Keratinocyte (primary cell): ENCODE data around the gene ATP7B. TPM values are rescaled to one million over a fixed set of nuclear protein-coding genes. Genes with fewer than 3 reads are reported as not detected.

Source experiments
- DNase-seq: peaks from one replicate; pipeline ENCODE4 v3.0.0-alpha.2; 2011; ENCODE audit warnings: low read depth, missing footprints, low spot score
- FAIRE-seq: peaks from 2 replicates; lab custom pipeline; 2011; peaks lifted over from hg19 to GRCh38; lab: Jason Lieb, UNC
- H2AFZ ChIP-seq: 2 replicates; pipeline ENCODE4 v1.6.0; 2012; ENCODE audit warnings: low read length, control low read depth, inconsistent platforms; ENCODE audit not compliant: control insufficient read depth
- H3K27ac ChIP-seq: 2 replicates; pipeline ENCODE4 v1.5.1; 2011; ENCODE audit warnings: low read length; ENCODE audit not compliant: control insufficient read depth, insufficient read depth
- H3K27me3 ChIP-seq: 3 replicates; pipeline ENCODE4 v1.6.0; 2011; ENCODE audit warnings: low read length; ENCODE audit not compliant: control insufficient read depth, insufficient read depth; ENCODE audit errors: extremely low read depth
- H3K36me3 ChIP-seq, 2 experiments: 2 replicates in 1 of 2; 3 replicates in 1 of 2; pipeline ENCODE4 v1.5.1; 2011; ENCODE audit warnings: low read length in 2 of 2, mild to moderate bottlenecking in 1 of 2; ENCODE audit not compliant: control insufficient read depth in 2 of 2, insufficient read depth in 2 of 2; ENCODE audit errors: extremely low read depth in 1 of 2
- H3K4me1 ChIP-seq: 3 replicates; pipeline ENCODE4 v1.5.1; 2011; ENCODE audit warnings: low read length; ENCODE audit not compliant: control insufficient read depth, insufficient read depth; ENCODE audit errors: extremely low read depth
- H3K4me2 ChIP-seq: 3 replicates; pipeline ENCODE4 v1.6.0; 2011; ENCODE audit warnings: low read depth, low read length; ENCODE audit not compliant: control insufficient read depth, insufficient read depth; ENCODE audit errors: extremely low read depth
- H3K4me3 ChIP-seq, 3 experiments: fragments of 200-600 bp in 1 of 3; sonication (generic) in 1 of 3; 2 replicates in 2 of 3; 3 replicates in 1 of 3; pipeline ENCODE4 v1.5.1; 2011 to 2016; ENCODE audit warnings: low read length in 3 of 3, mild to moderate bottlenecking in 3 of 3, control low read depth in 2 of 3, inconsistent platforms in 1 of 3, low read depth in 1 of 3, mixed read lengths in 1 of 3, mixed run types in 1 of 3, moderate library complexity in 1 of 3; ENCODE audit not compliant: control insufficient read depth in 2 of 3, insufficient read depth in 2 of 3; ENCODE audit errors: extremely low read depth in 1 of 3
- H3K79me2 ChIP-seq: 2 replicates; pipeline ENCODE4 v1.6.0; 2012; ENCODE audit warnings: low read length; ENCODE audit not compliant: control insufficient read depth, insufficient read depth
- H3K9ac ChIP-seq: 3 replicates; pipeline ENCODE4 v1.6.0; 2011; ENCODE audit warnings: low read length; ENCODE audit not compliant: control insufficient read depth, insufficient read depth; ENCODE audit errors: extremely low read depth
- H3K9me1 ChIP-seq: 3 replicates; pipeline ENCODE4 v1.6.0; 2011; ENCODE audit warnings: low read length; ENCODE audit not compliant: control insufficient read depth, insufficient read depth; ENCODE audit errors: extremely low read depth
- H3K9me3 ChIP-seq: 2 replicates; pipeline ENCODE4 v1.5.1; 2012; ENCODE audit warnings: low read depth, low read length; ENCODE audit not compliant: control insufficient read depth
- H4K20me1 ChIP-seq: 3 replicates; pipeline ENCODE4 v1.6.0; 2011; ENCODE audit warnings: low read length; ENCODE audit not compliant: control insufficient read depth, insufficient read depth; ENCODE audit errors: extremely low read depth
- CTCF ChIP-seq, 3 experiments: IDR thresholded peaks in 1 of 3; conservative IDR thresholded peaks in 1 of 3; optimal IDR thresholded peaks in 1 of 3; 2 replicates in 2 of 3; 3 replicates in 1 of 3; pipeline versions ENCODE3 to v1.5.1; 2011; ENCODE audit warnings: low read length in 3 of 3, mild to moderate bottlenecking in 3 of 3, moderate library complexity in 2 of 3, control low read depth in 1 of 3, inconsistent platforms in 1 of 3; ENCODE audit not compliant: insufficient read depth in 2 of 3; ENCODE audit errors: extremely low read depth in 1 of 3
- EZH2 ChIP-seq: IDR thresholded peaks from one replicate; pipeline ENCODE4 v1.6.1; 2012; ENCODE audit warnings: inconsistent platforms, mild to moderate bottlenecking, low read length, moderate library complexity
- dilution Hi-C: fragments of 300-500 bp; cut with MboI; formaldehyde crosslinking; loops from one replicate; pipeline ENCODE4 v1.7.0; 2020; ENCODE audit warnings: low sequenced_read_pairs; ENCODE audit not compliant: extremely low pct_ligation_motif_present
- polyA plus RNA-seq, 5 experiments: library from polyadenylated mRNA; depleted of rRNA in 3 of 5; stranded (reverse) in 3 of 5; stranded (forward) in 1 of 5; unstranded in 1 of 5; fragments of >200 nt; gene quantifications; 1 replicate in 1 of 5; 2 replicates in 3 of 5; 3 replicates in 1 of 5; pipeline versions ENCODE4 v1.2.1 to v1.2.3, GENCODE V29; 2011 to 2012; ENCODE audit warnings: missing spikeins in 2 of 5, low read depth in 1 of 5, low replicate concordance in 1 of 5

The ATP7B gene
- polyA plus RNA-seq, 1 donor (not counting 4 experiments of a cell fraction or from before 2014, with no cell fraction given) = 5.2 TPM

GRCh38 chr13:51981355-51981754 lies 29.9 kb downstream of the ATP7B start:
- Histone ChIP-seq H3K9ac (no peak overlapping the region), H3K4me3 (no peak overlapping the region), H3K9me3 (no peaks in the 10 kb centered on the region), H3K4me2 (no peak overlapping the region), H3K4me1 (no peaks in the 10 kb centered on the region), H3K9me1 (no peaks in the 10 kb centered on the region), H3K36me3 (no peaks in the 10 kb centered on the region), H3K79me2 (no peaks in the 10 kb centered on the region), H3K27ac (no peak overlapping the region), H4K20me1 (no peaks in the 10 kb centered on the region), H2AFZ (no peak overlapping the region), H3K27me3 (no peaks in the 10 kb centered on the region)
- dilution Hi-C loops = no loop called here
- DNase-seq (no peak), FAIRE-seq (no peak)
- TF ChIP-seq EZH2 (no peak), CTCF (optimal IDR thresholded peaks at IDR 0.05 in 1 of 3, IDR thresholded peaks at IDR 0.05 in 1 of 3, conservative IDR thresholded peaks at IDR 0.05 in 1 of 3; ENCODE audit: extremely low read depth in 1 of 3, insufficient read depth in 2 of 3, low read length in 3 of 3) (no peak)

- dilution Hi-C loops = no loop called here
- no peak for FAIRE-seq
Observed at GRCh38 chr13:51980908-51981307, 30.3 kb downstream of the ATP7B start.

More at GRCh38 chr13:51980908-51981307, 30.3 kb downstream of the ATP7B start:
- H3K4me1 ChIP-seq = no peaks in the 10 kb centered on the region
- H3K27me3 ChIP-seq = no peaks in the 10 kb centered on the region
- H3K9ac ChIP-seq = no peak overlapping the region
- no peaks in the 10 kb centered on the region for H3K9me3 ChIP-seq
- no peaks in the 10 kb centered on the region for H4K20me1 ChIP-seq
- no peaks in the 10 kb centered on the region for H3K9me1 ChIP-seq
- H3K4me2 ChIP-seq = no peak overlapping the region
- H3K27ac ChIP-seq = no peak overlapping the region
- H2AFZ ChIP-seq = no peak overlapping the region
- H3K36me3 ChIP-seq = no peaks in the 10 kb centered on the region
- H3K79me2 ChIP-seq = no peaks in the 10 kb centered on the region
- no peak for DNase-seq
- H3K4me3 ChIP-seq = no peak overlapping the region
- no peak for TF ChIP-seq CTCF (optimal IDR thresholded peaks at IDR 0.05 in 1 of 3, IDR thresholded peaks at IDR 0.05 in 1 of 3, conservative IDR thresholded peaks at IDR 0.05 in 1 of 3; ENCODE audit: extremely low read depth in 1 of 3, insufficient read depth in 2 of 3, low read length in 3 of 3)
- no peak for TF ChIP-seq EZH2
